SU-DHL-6 (cell line): Measurements from ENCODE around the gene GRM1.

Experiments
- H2AFZ ChIP-seq: fragments of 200-600 bp; sonication (generic); 2 replicates; pipeline ENCODE4 v1.6.1; 2014; ENCODE audit warnings: low read depth, mild to moderate bottlenecking, moderate library complexity, mixed read lengths, antibody characterized with exemption, low read length; ENCODE audit not compliant: severe bottlenecking
- H3F3A ChIP-seq: fragments of 200-600 bp; shearing (Covaris generic); 2 replicates; pipeline ENCODE4 v1.6.0; 2016; ENCODE audit warnings: antibody characterized with exemption, mild to moderate bottlenecking; ENCODE audit not compliant: insufficient read depth
- H3K27ac ChIP-seq: fragments of 200-600 bp; sonication (generic); 2 replicates; pipeline ENCODE4 v1.5.1; 2016; ENCODE audit warnings: low read depth, mild to moderate bottlenecking, low read length, moderate library complexity, mixed read lengths
- H3K27me3 ChIP-seq: fragments of 200-600 bp; sonication (generic), shearing (Covaris generic); 2 replicates; pipeline ENCODE4 v1.6.0; 2014; ENCODE audit warnings: mild to moderate bottlenecking, low read length
- H3K36me3 ChIP-seq: fragments of 200-600 bp; sonication (generic); 2 replicates; pipeline ENCODE4 v1.6.1; 2014; ENCODE audit warnings: mild to moderate bottlenecking, low read length, mixed read lengths
- H3K4me2 ChIP-seq: fragments of 300-600, 200-600 bp; shearing (Covaris generic), sonication (generic); 2 replicates; pipeline ENCODE4 v1.6.0; 2014; ENCODE audit warnings: low read length, low read depth, mild to moderate bottlenecking; ENCODE audit not compliant: poor library complexity, severe bottlenecking
- H3K4me3 ChIP-seq: fragments of 200-600 bp; sonication (generic); 2 replicates; pipeline ENCODE4 v1.5.1; 2014; ENCODE audit warnings: antibody characterized with exemption, low read length, mild to moderate bottlenecking, mixed read lengths; ENCODE audit not compliant: insufficient read depth, poor library complexity, severe bottlenecking
- H3K79me2 ChIP-seq: fragments of 200-600 bp; sonication (generic); 2 replicates; pipeline ENCODE4 v1.6.1; 2014; ENCODE audit warnings: mild to moderate bottlenecking, low read length, moderate library complexity; ENCODE audit not compliant: insufficient read depth
- H3K9ac ChIP-seq: fragments of 200-600 bp; sonication (generic); 2 replicates; pipeline ENCODE4 v1.7.0; 2014; ENCODE audit warnings: mild to moderate bottlenecking, low read length
- H3K9me2 ChIP-seq: fragments of 200-600 bp; sonication (generic); replicated peaks from 2 replicates; pipeline ENCODE4 v1.6.1; 2014; ENCODE audit warnings: low read length; ENCODE audit not compliant: insufficient read depth
- H3K9me3 ChIP-seq: fragments of 200-600 bp; sonication (generic); 2 replicates; pipeline ENCODE4 v1.6.1; 2014; ENCODE audit warnings: low read length, mixed read lengths; ENCODE audit not compliant: insufficient read depth
- H4K20me1 ChIP-seq: fragments of 200-600 bp; sonication (generic); 2 replicates; pipeline ENCODE4 v1.6.1; 2014; ENCODE audit warnings: low read depth, mild to moderate bottlenecking, antibody characterized with exemption, low read length, moderate library complexity, mixed read lengths
- CTCF ChIP-seq: fragments of 200-600 bp; sonication (generic); IDR thresholded peaks from one replicate; pipeline ENCODE4 v1.5.1; 2017; ENCODE audit warnings: antibody characterized with exemption, mild to moderate bottlenecking, low read length, moderate library complexity; ENCODE audit not compliant: insufficient read depth, poor library complexity, severe bottlenecking
- EZH2phosphoT487 ChIP-seq: fragments of 200-600 bp; sonication (generic), shearing (Covaris generic); conservative IDR thresholded peaks from 2 replicates; pipeline ENCODE4 v1.6.1; 2018; ENCODE audit warnings: mild to moderate bottlenecking, antibody characterized with exemption, low read length, moderate library complexity, mixed read lengths

Gene GRM1

DNA sequence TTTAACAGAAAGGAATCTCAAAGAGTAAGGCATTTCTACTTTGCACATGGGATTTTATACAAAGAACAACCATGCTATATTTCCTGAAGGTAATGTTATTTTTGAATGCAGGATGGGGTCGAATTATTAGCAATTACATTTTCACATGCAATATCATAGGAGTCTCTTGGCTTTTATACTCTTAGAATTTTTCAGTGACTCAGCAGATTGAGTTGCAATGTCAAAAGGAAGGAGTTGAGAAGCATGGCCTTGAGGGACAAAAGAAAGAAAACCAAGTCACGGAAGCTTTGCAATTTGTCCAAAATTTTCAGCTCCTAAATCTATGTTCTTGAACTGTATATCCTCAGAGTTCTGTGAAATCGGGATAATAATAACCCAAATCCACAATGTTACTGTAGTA is 181.1 kb downstream of the GRM1 start:
- H2AFZ ChIP-seq, result no peak overlapping the region
- H3K9me3 ChIP-seq, result no peaks in the 10 kb centered on the region
- TF ChIP-seq EZH2phosphoT487, result no peak
- TF ChIP-seq CTCF, result no peak
- no peaks in the 10 kb centered on the region for H3K27me3 ChIP-seq
- no peaks in the 10 kb centered on the region for H4K20me1 ChIP-seq
- no peak overlapping the region for H3K27ac ChIP-seq
- no peak overlapping the region for H3K4me2 ChIP-seq
- no peaks in the 10 kb centered on the region for H3F3A ChIP-seq
- no peak overlapping the region for H3K9ac ChIP-seq
- H3K4me3 ChIP-seq, result no peak overlapping the region
- H3K36me3 ChIP-seq, result no peaks in the 10 kb centered on the region
- no peaks in the 10 kb centered on the region for H3K79me2 ChIP-seq
- no peaks in the 10 kb centered on the region for H3K9me2 ChIP-seq

DNA sequence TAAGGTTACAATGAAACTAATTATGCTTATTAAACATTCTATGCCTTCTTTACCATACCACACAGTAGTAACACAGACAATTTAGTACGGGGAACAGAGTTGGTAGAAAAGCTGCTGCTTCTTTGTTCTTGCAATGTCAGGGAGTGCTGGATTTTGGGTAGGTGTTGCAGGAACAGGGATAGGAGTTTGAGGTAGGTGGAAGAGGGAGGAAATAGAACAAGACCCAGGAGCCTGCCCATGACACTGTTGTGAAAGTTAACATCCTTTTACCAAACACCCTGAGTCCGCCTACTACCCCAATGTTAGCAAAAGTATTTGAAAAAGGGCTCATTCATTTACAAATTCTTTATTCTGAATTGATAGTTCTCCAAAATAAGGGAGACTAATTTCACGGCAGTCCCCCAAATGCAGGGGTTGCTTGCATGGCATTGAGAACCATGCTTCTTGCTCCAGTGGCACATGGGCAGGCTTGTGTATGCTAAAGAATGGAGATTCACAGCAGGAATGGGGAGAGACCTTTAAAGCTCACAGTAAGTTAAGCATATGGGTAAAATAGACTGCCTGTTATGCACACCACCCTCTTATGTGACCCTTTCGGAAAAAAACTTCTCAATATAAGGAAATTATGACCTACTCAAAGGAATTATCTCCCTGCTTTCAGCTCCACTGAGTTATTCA is 181.7 kb downstream of the GRM1 start:
- Histone ChIP-seq H3K9ac (no peak overlapping the region), H3K9me2 (no peaks in the 10 kb centered on the region), H4K20me1 (no peaks in the 10 kb centered on the region), H2AFZ (no peak overlapping the region), H3K4me2 (no peak overlapping the region), H3K9me3 (no peaks in the 10 kb centered on the region), H3F3A (no peaks in the 10 kb centered on the region), H3K79me2 (no peaks in the 10 kb centered on the region), H3K36me3 (no peaks in the 10 kb centered on the region), H3K4me3 (no peak overlapping the region), H3K27ac (no peak overlapping the region), H3K27me3 (no peaks in the 10 kb centered on the region)
- TF ChIP-seq CTCF (no peak), EZH2phosphoT487 (no peak)

GRCh38 chr6:146211646-146212045 is 182.8 kb downstream of the GRM1 start:
- H2AFZ ChIP-seq, result no peak overlapping the region

More at GRCh38 chr6:146211646-146212045, 182.8 kb downstream of the GRM1 start:
- TF ChIP-seq EZH2phosphoT487, result no peak
- TF ChIP-seq CTCF, result no peak
- Histone ChIP-seq H3K9ac (no peak overlapping the region), H4K20me1 (no peaks in the 10 kb centered on the region), H3K9me3 (no peaks in the 10 kb centered on the region), H3F3A (no peaks in the 10 kb centered on the region), H3K36me3 (no peaks in the 10 kb centered on the region), H3K4me3 (no peak overlapping the region), H3K4me2 (no peak overlapping the region), H3K9me2 (no peaks in the 10 kb centered on the region), H3K79me2 (no peaks in the 10 kb centered on the region), H3K27me3 (no peaks in the 10 kb centered on the region), H3K27ac (no peak overlapping the region)
